ENCODE data around the gene PXK. TPM values are rescaled to one million over a fixed set of nuclear protein-coding genes. Genes with fewer than 3 reads are reported as not detected.

PXK gene
- total RNA-seq, 1 donor from 2014 or later, result 12.4 TPM

DNA sequence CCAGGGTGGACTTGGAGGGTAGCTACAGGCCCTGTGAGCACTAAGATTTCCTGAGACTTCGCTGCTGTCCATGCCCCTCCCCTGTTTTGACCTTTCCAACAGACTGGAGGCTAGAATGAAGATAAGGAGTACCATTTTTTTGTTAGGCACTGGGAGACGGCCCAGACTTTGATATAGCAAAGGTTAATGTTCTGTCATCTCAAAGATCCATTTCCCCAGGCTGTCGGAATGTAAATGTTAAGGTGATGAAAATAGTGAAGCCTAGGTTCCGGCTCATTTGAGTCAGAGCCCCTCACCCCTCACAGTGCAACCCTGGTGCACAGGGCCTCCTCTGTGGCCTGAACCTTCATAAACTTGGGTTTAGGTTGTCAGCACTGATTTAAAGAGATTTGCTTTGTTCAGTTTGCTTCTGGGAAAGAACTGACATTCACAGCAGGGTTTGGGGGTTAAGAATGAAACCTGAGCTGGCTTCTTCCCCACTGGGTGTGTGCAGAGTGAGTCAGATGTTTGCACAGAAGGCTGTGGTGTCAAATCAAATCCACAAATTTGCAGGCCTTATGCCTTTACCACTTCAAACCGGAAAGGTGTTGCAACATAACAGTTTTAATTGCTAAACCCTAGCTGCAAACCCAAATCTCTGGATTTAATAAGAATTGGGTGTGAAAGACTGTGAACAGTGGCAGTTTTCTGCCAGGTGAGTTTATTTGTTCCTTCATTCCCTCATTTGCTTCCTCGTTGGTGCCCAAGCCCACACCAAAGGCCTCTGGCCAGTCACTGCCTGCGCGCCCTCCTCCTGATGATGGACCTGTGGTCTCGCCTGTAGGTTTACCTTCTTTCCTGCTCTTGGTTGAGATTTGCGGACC lies 138.6 kb downstream of the PXK start:
- Mint-ChIP-seq H3K27ac (peak overlapping the region; percentile 88), H3K4me3 (peak overlapping the region; percentile 63), H3K27me3 (no peaks in the 10 kb centered on the region), H3K36me3 (no peaks in the 10 kb centered on the region), H3K9me3 (no peaks in the 10 kb centered on the region), H3K4me1 (ENCODE audit: unreplicated experiment) (peaks cover 43% of the 10 kb centered on the region)
- no peak for DNase-seq (ENCODE audit: extremely low spot score, unreplicated experiment)
- TF ChIP-seq, protein P1, sequence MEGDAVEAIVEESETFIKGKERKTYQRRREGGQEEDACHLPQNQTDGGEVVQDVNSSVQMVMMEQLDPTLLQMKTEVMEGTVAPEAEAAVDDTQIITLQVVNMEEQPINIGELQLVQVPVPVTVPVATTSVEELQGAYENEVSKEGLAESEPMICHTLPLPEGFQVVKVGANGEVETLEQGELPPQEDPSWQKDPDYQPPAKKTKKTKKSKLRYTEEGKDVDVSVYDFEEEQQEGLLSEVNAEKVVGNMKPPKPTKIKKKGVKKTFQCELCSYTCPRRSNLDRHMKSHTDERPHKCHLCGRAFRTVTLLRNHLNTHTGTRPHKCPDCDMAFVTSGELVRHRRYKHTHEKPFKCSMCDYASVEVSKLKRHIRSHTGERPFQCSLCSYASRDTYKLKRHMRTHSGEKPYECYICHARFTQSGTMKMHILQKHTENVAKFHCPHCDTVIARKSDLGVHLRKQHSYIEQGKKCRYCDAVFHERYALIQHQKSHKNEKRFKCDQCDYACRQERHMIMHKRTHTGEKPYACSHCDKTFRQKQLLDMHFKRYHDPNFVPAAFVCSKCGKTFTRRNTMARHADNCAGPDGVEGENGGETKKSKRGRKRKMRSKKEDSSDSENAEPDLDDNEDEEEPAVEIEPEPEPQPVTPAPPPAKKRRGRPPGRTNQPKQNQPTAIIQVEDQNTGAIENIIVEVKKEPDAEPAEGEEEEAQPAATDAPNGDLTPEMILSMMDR (conservative IDR thresholded peaks at IDR 0.05), result no peak

DNA sequence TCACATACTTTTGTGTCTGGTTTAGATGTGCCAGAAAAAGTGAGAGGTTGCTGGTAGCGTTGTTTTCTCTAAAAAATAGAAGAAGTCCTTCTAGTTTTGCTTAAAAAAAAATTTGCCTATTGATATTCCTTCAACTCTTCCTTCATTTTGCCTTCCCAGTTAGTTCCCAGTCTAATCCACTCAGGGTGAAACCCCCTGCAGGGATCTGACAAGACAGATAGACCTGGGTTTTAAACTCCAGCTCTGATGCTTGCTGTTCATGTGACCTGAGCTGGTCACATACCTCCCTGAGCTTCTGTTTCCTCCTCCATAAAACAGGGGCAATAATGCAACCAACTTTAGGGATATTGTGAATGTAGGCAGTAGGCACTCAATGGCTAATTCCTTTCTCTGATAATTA lies 140.6 kb downstream of the PXK start:
- no peak for DNase-seq (ENCODE audit: extremely low spot score, unreplicated experiment)
- peaks cover 43% of the 10 kb centered on the region for H3K4me1 Mint-ChIP-seq (ENCODE audit: unreplicated experiment)
- no peaks in the 10 kb centered on the region for H3K9me3 Mint-ChIP-seq
- H3K36me3 Mint-ChIP-seq, result no peaks in the 10 kb centered on the region
- TF ChIP-seq, protein P1 (conservative IDR thresholded peaks at IDR 0.05), result no peak
- peak overlapping the region; percentile 60 for H3K4me3 Mint-ChIP-seq
- peak overlapping the region; percentile 55 for H3K27ac Mint-ChIP-seq
- H3K27me3 Mint-ChIP-seq, result no peaks in the 10 kb centered on the region

DNA sequence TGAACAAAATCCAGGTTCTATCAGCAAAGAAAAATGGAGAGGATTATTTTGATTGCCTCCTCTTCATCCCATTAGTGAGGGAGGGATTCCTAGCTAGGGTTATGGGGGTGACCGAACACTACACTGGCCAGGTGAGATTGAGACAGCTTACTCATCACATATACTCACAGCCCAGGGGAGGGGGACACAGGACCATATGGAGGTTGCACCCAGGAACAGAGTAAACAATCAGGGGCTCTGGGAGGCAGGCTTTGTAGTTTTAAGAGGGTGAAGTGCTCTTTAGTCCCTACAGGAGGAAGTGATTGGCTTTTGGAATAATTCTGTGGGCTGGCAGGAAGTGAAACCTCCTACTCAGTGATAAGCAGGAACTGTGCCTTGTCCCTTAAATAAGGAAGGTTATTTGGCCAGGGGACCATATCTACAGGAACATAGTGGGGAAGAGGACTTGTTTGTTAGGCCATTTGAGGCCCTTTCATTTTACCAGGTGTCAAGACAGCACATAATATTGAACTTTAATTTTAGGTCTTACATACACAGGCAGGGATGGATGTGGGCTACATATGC lies 141.7 kb downstream of the PXK start:
- TF ChIP-seq, protein P1 (conservative IDR thresholded peaks at IDR 0.05), result no peak
- no peaks in the 10 kb centered on the region for H3K9me3 Mint-ChIP-seq
- no peak for DNase-seq (ENCODE audit: extremely low spot score, unreplicated experiment)
- no peak overlapping the region for H3K27ac Mint-ChIP-seq
- H3K4me1 Mint-ChIP-seq (ENCODE audit: unreplicated experiment), result peaks cover 43% of the 10 kb centered on the region
- H3K36me3 Mint-ChIP-seq, result no peaks in the 10 kb centered on the region
- H3K27me3 Mint-ChIP-seq, result no peaks in the 10 kb centered on the region
- H3K4me3 Mint-ChIP-seq, result no peak overlapping the region

DNA sequence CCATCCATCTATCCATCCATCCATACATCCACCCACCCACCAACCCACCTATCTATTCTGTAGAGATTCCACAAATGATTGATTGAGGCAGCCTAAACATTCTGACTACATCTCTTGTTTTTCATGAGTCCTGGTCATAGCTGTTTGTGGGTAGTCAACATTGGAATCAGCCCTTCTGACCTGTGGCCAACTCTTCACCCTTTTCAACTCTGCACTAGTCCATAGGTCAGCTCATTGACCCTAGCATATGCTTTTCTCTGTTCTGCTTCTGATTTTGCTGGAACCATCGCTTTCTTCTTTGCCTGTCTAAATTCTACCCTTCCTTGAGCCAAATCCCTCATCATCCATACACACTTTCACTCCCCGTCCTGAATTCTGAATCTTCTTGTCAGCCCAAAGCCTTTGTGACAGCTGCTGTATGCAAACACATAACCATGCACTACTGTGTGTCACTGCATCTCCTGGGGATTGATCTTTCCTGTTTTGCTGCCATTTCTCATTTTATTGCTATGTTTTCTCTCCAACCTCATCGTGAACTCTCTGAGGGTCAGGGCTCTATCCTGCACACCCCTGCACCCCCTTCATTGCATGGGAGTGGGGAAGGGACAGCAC lies 142.4 kb downstream of the PXK start:
- Mint-ChIP-seq H3K4me1 (ENCODE audit: unreplicated experiment) (peaks cover 43% of the 10 kb centered on the region), H3K4me3 (no peak overlapping the region), H3K36me3 (no peaks in the 10 kb centered on the region), H3K27me3 (no peaks in the 10 kb centered on the region), H3K9me3 (no peaks in the 10 kb centered on the region), H3K27ac (no peak overlapping the region)
- TF ChIP-seq, protein P1 (conservative IDR thresholded peaks at IDR 0.05), result no peak
- no peak for DNase-seq (ENCODE audit: extremely low spot score, unreplicated experiment)

Other genes starting within 250 kb of the PXK start
- not detected in 2 replicates for gene DNASE1L3, start 121.9 kb upstream of the PXK start, total RNA-seq (ENCODE audit: low replicate concordance)
- 15.7 and 25.4 TPM in 2 replicates for gene ABHD6, start 95.1 kb upstream of the PXK start, total RNA-seq (ENCODE audit: low replicate concordance)
- 22.1 and 23.3 TPM in 2 replicates for gene RPP14, start 26.6 kb upstream of the PXK start, total RNA-seq (ENCODE audit: low replicate concordance)
- gene HTD2, start 26.4 kb upstream of the PXK start, total RNA-seq (ENCODE audit: low replicate concordance), result 10.6 and 11.4 TPM in 2 replicates
- gene PDHB, start 100.9 kb downstream of the PXK start, total RNA-seq (ENCODE audit: low replicate concordance), result 72.1 and 76.9 TPM in 2 replicates
- gene KCTD6, start 159.2 kb downstream of the PXK start, total RNA-seq (ENCODE audit: low replicate concordance), result 23.5 and 24.9 TPM in 2 replicates
- 5.6 and 6.9 TPM in 2 replicates for gene ACOX2, start 204.3 kb downstream of the PXK start, total RNA-seq (ENCODE audit: low replicate concordance)
- 2.9 and 4.5 TPM in 2 replicates for gene FAM107A, start 244.5 kb downstream of the PXK start, total RNA-seq (ENCODE audit: low replicate concordance)

Data from type B pancreatic cell (in vitro differentiated cells).